Breast epithelium (tissue), 3 donors: ENCODE data around the gene KHDRBS1.
"Not testable (repeated sequence)": the region's sequence is repeated elsewhere in the genome, so short reads cannot be mapped to it uniquely, and the experiment has no call there.

Source experiments
- CTCF ChIP-seq, 3 donors: fragments of 450-650 bp; IDR thresholded peaks; one replicate each; pipeline ENCODE4 v1.5.1; 2016 to 2017; ENCODE audit warnings: antibody characterized with exemption in 3 of 3, mild to moderate bottlenecking in 3 of 3, moderate library complexity in 3 of 3
- POLR2AphosphoS5 ChIP-seq, 3 donors: sonication (generic); formaldehyde crosslinking; IDR thresholded peaks; one replicate each; pipeline ENCODE4 v1.6.1; 2017; ENCODE audit warnings: antibody characterized with exemption in 3 of 3

- not testable (repeated sequence) for TF ChIP-seq POLR2AphosphoS5, CTCF (IDR thresholded peaks at IDR 0.05)
Observed at GRCh38 chr1:32002285-32002684, 11.4 kb upstream of the KHDRBS1 start.
